Neural progenitor cell (in vitro differentiated cells): ENCODE data around the gene SSTR4. TPM values are rescaled to one million over a fixed set of nuclear protein-coding genes. Genes with fewer than 3 reads are reported as not detected.

Experiments used
- DNase-seq: peaks from one replicate; pipeline ENCODE4 v3.0.0-alpha.2; 2016; ENCODE audit warnings: low spot score
- H2AFZ ChIP-seq: fragments of 200-600 bp; sonication (generic); replicated peaks from 2 replicates; pipeline ENCODE4 v1.6.1; 2016; ENCODE audit warnings: antibody characterized with exemption
- H3F3A ChIP-seq: fragments of 200-600 bp; sonication (generic); 2 replicates; pipeline ENCODE4 v1.6.1; 2016; ENCODE audit warnings: antibody characterized with exemption, low read depth
- H3K27ac ChIP-seq: fragments of 200-600 bp; sonication (generic); 2 replicates; pipeline ENCODE4 v1.5.1; 2016; ENCODE audit warnings: mild to moderate bottlenecking
- H3K27me3 ChIP-seq: fragments of 200-600 bp; sonication (generic); 2 replicates; pipeline ENCODE4 v1.6.1; 2016; ENCODE audit warnings: mild to moderate bottlenecking, moderate library complexity
- H3K36me3 ChIP-seq: fragments of 200-600 bp; sonication (generic); 2 replicates; pipeline ENCODE4 v1.5.1; 2016
- H3K4me1 ChIP-seq: fragments of 200-600 bp; sonication (generic); 2 replicates; pipeline ENCODE4 v1.6.1; 2016; ENCODE audit warnings: mixed run types
- H3K4me2 ChIP-seq: fragments of 200-600 bp; sonication (generic); 2 replicates; pipeline ENCODE4 v1.6.1; 2016
- H3K4me3 ChIP-seq: fragments of 200-600 bp; sonication (generic); 2 replicates; pipeline ENCODE4 v1.5.1; 2016
- H3K79me2 ChIP-seq: fragments of 200-600 bp; sonication (generic); 2 replicates; pipeline ENCODE4 v1.6.1; 2016; ENCODE audit warnings: low read depth
- H3K9ac ChIP-seq: fragments of 200-600 bp; sonication (generic); 2 replicates; pipeline ENCODE4 v1.6.1; 2016
- H3K9me3 ChIP-seq: fragments of 200-600 bp; sonication (generic); 2 replicates; pipeline ENCODE4 v1.5.1; 2016; ENCODE audit warnings: low read depth
- H4K20me1 ChIP-seq: fragments of 200-600 bp; sonication (generic); 2 replicates; pipeline ENCODE4 v1.6.1; 2016; ENCODE audit warnings: low read depth
- H3K27ac Mint-ChIP-seq: 3 replicates; pipeline ENCODE4 v1.8.0; 2021; ENCODE audit warnings: mixed read lengths
- H3K27me3 Mint-ChIP-seq: 2 replicates; pipeline ENCODE4 v1.8.0; 2022; ENCODE audit warnings: low read depth, mild to moderate bottlenecking, inconsistent platforms, moderate library complexity, mixed read lengths; ENCODE audit not compliant: insufficient read depth
- H3K36me3 Mint-ChIP-seq: 3 replicates; pipeline ENCODE4 v1.8.0; 2021; ENCODE audit warnings: mixed read lengths
- H3K4me1 Mint-ChIP-seq: 3 replicates; pipeline ENCODE4 v1.8.0; 2021; ENCODE audit warnings: mixed read lengths
- H3K4me3 Mint-ChIP-seq: 3 replicates; pipeline ENCODE4 v1.8.0; 2021; ENCODE audit warnings: mild to moderate bottlenecking, moderate library complexity, mixed read lengths
- H3K9me3 Mint-ChIP-seq: 3 replicates; pipeline ENCODE4 v1.8.0; 2020; ENCODE audit warnings: mixed read lengths
- EZH2 ChIP-seq: fragments of 200-600 bp; sonication (generic); IDR thresholded peaks from 2 replicates; pipeline ENCODE4 v1.6.1; 2017; ENCODE audit warnings: antibody characterized with exemption, mild to moderate bottlenecking, moderate library complexity
- EZH2phosphoT487 ChIP-seq: fragments of 200-600 bp; sonication (generic); IDR thresholded peaks from 2 replicates; pipeline ENCODE4 v1.6.1; 2017; ENCODE audit warnings: antibody characterized with exemption
- total RNA-seq: library from RNA; depleted of rRNA; stranded (reverse); fragments of >200 nt; gene quantifications from 2 replicates; pipeline ENCODE4 v1.2.3, GENCODE V29; 2015; ENCODE audit warnings: low replicate concordance
- TF ChIP-seq, protein P1 (sequence below): fragments of 200-600 bp; sonication (generic); IDR thresholded peaks from 2 replicates; pipeline ENCODE4 v1.5.1; 2017; ENCODE audit warnings: antibody characterized with exemption, mild to moderate bottlenecking

The SSTR4 gene
- total RNA-seq, 1 donor from 2014 or later: not detected

DNA sequence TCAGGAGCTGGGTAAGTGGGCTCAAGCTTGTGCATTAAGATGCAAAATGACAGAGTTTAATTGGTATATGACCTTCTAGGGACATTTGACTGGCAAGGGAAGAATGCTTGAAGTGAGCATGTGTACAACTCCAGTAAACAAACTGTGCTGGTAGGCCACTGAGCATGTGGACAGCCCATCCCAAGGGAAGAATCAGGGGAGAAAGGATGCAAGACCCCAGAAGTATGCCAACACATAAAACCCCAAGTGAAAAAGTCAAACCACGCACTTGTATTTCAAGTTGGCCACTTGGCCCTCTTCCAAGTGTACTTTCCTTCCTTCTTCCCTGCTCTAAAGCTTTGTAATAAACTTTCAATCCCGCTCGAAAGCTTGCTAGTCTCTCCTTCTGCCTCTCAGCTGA is 24.7 kb downstream of the SSTR4 start:
- no peak overlapping the region for H2AFZ ChIP-seq
- no peaks in the 10 kb centered on the region for H3K36me3 Mint-ChIP-seq

DNA sequence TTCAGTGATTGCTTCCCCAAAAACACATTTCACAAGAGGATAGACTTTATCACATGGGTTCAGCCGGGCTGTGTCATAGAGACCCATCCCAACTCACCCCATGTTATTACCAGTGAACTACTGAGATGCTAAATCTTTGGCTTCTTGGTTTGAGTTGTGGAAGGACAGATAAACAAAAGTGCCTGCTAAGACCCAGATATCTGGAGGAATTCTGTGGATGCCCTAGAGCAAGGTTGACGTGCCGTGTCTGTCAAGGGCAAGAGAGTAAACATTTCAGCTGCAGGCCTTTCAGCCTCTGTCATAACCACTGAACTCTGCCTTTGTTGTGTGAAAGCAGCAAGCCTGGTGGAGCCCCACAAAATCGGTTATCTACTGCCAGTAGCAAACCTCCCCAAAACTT is 25.5 kb downstream of the SSTR4 start:
- Histone ChIP-seq H3K79me2 (no peaks in the 10 kb centered on the region), H3K36me3 (no peaks in the 10 kb centered on the region), H2AFZ (no peak overlapping the region), H3K9ac (no peak overlapping the region), H3K27ac (no peak overlapping the region), H4K20me1 (no peaks in the 10 kb centered on the region), H3K27me3 (no peaks in the 10 kb centered on the region), H3K4me1 (peaks cover 11% of the 10 kb centered on the region), H3F3A (no peaks in the 10 kb centered on the region), H3K4me3 (no peak overlapping the region), H3K9me3 (no peaks in the 10 kb centered on the region), H3K4me2 (no peak overlapping the region)
- TF ChIP-seq, protein P1, sequence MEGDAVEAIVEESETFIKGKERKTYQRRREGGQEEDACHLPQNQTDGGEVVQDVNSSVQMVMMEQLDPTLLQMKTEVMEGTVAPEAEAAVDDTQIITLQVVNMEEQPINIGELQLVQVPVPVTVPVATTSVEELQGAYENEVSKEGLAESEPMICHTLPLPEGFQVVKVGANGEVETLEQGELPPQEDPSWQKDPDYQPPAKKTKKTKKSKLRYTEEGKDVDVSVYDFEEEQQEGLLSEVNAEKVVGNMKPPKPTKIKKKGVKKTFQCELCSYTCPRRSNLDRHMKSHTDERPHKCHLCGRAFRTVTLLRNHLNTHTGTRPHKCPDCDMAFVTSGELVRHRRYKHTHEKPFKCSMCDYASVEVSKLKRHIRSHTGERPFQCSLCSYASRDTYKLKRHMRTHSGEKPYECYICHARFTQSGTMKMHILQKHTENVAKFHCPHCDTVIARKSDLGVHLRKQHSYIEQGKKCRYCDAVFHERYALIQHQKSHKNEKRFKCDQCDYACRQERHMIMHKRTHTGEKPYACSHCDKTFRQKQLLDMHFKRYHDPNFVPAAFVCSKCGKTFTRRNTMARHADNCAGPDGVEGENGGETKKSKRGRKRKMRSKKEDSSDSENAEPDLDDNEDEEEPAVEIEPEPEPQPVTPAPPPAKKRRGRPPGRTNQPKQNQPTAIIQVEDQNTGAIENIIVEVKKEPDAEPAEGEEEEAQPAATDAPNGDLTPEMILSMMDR: no peak
- TF ChIP-seq EZH2phosphoT487 (no peak), EZH2 (no peak)
- DNase-seq: no peak
- Mint-ChIP-seq H3K4me3 (no peak overlapping the region), H3K9me3 (no peaks in the 10 kb centered on the region), H3K27me3 (peaks cover 6% of the 10 kb centered on the region), H3K27ac (no peak overlapping the region), H3K36me3 (no peaks in the 10 kb centered on the region), H3K4me1 (peaks cover 20% of the 10 kb centered on the region)

More for the DNA sequence above, 24.7 kb downstream of the SSTR4 start:
- Histone ChIP-seq H3K9ac (no peak overlapping the region), H3K27me3 (no peaks in the 10 kb centered on the region), H3K36me3 (no peaks in the 10 kb centered on the region), H3K9me3 (no peaks in the 10 kb centered on the region), H3K4me1 (peaks cover 4% of the 10 kb centered on the region), H3K79me2 (no peaks in the 10 kb centered on the region), H3F3A (no peaks in the 10 kb centered on the region), H4K20me1 (no peaks in the 10 kb centered on the region), H3K4me3 (no peak overlapping the region), H3K27ac (no peak overlapping the region), H3K4me2 (no peak overlapping the region)
- Mint-ChIP-seq H3K4me1 (peaks cover 13% of the 10 kb centered on the region), H3K27ac (no peak overlapping the region), H3K4me3 (no peak overlapping the region), H3K9me3 (no peaks in the 10 kb centered on the region), H3K27me3 (peaks cover 6% of the 10 kb centered on the region)
- TF ChIP-seq, protein P1: no peak
- no peak for TF ChIP-seq EZH2phosphoT487
- no peak for TF ChIP-seq EZH2
- no peak for DNase-seq

DNA sequence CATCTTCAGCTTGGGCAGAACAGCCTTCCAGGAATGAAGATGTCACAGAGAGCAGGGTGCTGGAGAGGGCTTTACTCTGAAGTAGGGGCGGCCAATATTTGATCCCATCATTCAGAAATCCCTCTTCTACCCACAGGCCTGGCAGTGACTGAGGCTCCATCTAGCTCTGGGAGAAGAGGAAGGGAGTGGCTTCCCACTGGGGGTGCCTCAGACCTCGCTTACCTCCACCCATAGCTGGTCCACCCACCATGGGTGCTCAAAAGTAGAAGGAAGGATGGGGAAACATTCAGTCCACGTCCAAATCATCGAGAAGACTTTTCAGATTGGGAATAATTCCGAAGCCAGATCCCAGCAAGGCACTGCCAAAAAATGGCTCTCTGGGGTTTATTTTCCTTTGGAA is 26.1 kb downstream of the SSTR4 start:
- no peak overlapping the region for H3K4me3 Mint-ChIP-seq
- Histone ChIP-seq H4K20me1 (no peaks in the 10 kb centered on the region), H3K36me3 (no peaks in the 10 kb centered on the region), H3K79me2 (no peaks in the 10 kb centered on the region), H3K27me3 (no peaks in the 10 kb centered on the region), H3K4me3 (no peak overlapping the region), H3K27ac (no peak overlapping the region), H3K4me1 (peaks cover 11% of the 10 kb centered on the region), H3K9me3 (no peaks in the 10 kb centered on the region), H3K9ac (no peak overlapping the region), H3F3A (no peaks in the 10 kb centered on the region), H3K4me2 (no peak overlapping the region), H2AFZ (no peak overlapping the region)
- H3K27ac Mint-ChIP-seq: no peak overlapping the region
- no peak for TF ChIP-seq EZH2phosphoT487
- TF ChIP-seq, protein P1: no peak
- no peak for TF ChIP-seq EZH2
- peaks cover 20% of the 10 kb centered on the region for H3K4me1 Mint-ChIP-seq
- no peaks in the 10 kb centered on the region for H3K36me3 Mint-ChIP-seq
- no peak for DNase-seq
- peaks cover 6% of the 10 kb centered on the region for H3K27me3 Mint-ChIP-seq
- no peaks in the 10 kb centered on the region for H3K9me3 Mint-ChIP-seq
